ENCODE measurements around the gene MRC1.
"Not testable (repeated sequence)": the region's sequence is repeated elsewhere in the genome, so short reads cannot be mapped to it uniquely, and the experiment has no call there.

Gene MRC1

GRCh38 chr10:17910125-17910789, 101.1 kb downstream of the MRC1 start:
- DNase-seq, result no peak

DNA sequence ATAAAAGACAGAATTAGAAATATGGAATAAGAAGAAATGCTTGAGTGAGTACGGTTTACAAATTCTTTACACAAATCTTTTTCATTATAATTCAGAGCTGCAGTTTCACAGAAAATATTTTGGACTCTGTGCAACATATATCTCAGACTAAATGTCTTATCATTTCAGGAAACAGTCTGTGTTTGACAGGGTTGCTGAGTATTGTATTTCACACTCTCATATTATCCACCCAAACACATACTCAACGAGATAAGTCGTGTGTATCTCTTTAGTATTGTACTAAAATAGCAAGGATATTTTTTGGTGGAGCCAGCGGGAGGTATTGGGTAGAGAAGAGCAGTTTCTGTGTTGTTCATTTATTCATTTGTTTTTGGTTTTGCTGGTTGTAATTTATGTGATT, 103.6 kb downstream of the MRC1 start:
- DNase-seq, result no peak

GRCh38 chr10:17913604-17914003, 104.5 kb downstream of the MRC1 start:
- DNase-seq, result no peak

DNA sequence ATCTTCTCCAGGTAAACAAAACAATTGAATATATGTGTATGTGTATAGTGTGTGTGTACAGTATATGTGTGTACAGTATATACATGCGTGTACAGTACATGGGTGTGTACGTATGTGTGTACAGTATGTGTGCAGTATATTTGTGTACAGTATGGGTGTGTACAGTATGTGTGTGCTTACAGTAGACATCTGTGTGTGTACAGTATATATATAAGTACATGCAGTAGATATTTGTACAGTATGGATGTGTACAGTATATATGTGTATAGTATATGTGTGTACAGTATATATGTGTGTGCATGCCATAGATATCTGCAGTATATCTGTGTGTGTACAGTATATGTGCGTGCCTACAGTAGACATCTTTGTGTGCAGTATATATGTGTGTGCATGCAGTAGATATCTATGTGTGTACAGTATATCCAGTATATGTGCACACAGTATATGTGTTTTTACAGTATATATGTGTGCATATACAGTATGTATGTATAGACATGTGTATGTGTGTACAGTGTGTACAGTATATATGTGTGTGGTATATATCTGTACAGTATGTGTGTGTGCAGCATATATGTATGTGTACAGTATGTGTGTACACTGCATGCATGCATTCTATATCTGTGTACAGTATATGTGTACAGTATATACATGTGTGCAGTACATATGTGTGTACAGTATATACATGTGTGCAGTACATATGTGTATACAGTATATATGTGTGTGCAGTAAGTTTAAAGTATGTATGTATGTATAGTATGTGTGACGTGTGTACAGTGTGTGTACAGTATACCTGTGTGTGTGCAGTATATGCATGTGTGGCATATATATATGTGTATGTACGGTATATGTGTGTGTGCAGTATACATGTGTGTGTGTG, 105.3 kb downstream of the MRC1 start:
- no peak for DNase-seq

DNA sequence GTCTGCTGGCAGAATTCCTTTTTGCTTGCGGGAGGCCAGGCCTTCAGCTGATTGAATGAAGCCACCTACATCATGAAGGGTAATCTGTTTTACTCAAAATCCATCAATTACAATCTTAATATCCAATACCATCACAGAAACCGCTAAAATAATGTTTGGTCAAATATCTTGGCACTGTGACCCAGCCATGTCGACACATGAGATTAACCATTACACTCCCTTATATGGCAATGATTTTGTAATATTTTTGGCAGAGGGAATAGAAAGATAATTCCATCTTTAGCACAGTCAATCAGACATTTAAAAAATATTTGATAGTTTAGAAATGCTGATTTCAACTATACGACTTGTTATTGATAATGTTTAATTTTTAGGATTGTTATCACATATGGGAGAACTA, 106.0 kb downstream of the MRC1 start:
- DNase-seq, result no peak

DNA sequence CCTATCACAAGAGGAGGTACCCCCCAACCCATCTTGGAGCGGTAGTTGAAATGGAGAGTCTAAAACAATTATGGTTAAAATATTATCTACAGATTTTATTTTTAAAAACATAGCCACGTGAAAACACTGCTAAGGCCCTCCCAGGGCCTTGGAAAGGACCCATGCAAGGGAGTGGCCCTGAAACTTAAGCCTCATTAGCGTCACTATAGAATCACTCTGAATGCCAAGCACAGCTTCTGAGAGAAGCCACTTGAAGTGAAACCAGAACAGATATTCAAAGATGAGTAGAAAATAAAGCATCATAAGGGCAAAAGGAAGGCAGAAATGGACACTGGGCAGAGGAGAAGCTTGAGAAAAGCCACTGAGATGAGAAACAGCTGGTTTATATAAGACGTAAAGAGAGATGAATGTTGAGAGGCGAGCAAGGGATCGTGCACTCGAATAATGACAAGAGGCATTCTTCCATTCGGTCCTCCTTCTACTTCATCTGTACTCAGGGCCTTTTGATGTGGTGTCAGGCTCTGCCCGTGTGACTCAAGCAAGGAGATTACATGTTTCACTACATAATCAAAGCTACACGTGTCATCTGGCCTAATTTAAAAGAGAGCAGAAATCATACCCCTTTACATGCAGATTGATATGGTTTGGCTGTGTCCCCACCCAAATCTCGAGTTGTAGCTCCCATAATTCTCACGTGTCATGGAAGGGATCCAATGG, 109.2 kb downstream of the MRC1 start:
- no peak for DNase-seq

DNA sequence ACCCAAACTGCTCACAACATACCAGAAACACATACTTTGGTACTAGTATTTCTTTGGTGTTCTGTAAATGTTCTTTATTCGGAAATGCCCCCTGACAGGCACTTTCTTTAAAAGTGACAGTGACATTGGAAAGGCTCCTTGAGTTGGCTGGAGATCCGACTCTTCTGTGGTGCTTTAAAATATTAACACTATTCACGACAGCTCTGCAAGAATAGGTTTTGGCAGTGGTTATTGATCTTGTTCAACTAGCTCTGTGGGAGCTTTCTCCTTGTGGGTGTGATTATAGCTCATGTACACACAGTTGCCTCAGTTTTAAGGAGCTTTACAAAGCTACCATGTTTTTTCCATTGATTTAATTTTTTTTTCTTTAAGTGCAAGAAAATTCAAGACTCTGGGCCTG, 112.2 kb downstream of the MRC1 start:
- no peak for DNase-seq

DNA sequence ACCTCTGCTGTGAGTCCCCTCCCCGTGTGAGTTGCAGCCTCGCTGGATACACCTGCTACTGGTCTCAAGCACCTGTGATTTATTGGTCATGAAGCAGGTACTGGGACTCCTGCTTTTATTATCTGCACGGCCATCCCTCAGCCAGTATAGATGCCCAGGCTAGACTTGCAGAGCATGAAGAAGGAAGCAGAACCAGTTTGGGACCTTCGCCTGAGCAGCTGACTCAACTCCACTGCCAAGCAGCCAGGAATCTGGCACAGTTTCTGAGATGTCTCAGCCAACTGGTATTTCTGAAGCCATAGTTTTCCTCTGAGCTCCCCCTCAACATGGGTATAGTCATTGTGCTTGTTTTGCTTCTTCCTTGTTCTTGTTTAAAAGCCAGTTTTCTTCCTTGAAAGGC, 114.6 kb downstream of the MRC1 start:
- no peak for DNase-seq

DNA sequence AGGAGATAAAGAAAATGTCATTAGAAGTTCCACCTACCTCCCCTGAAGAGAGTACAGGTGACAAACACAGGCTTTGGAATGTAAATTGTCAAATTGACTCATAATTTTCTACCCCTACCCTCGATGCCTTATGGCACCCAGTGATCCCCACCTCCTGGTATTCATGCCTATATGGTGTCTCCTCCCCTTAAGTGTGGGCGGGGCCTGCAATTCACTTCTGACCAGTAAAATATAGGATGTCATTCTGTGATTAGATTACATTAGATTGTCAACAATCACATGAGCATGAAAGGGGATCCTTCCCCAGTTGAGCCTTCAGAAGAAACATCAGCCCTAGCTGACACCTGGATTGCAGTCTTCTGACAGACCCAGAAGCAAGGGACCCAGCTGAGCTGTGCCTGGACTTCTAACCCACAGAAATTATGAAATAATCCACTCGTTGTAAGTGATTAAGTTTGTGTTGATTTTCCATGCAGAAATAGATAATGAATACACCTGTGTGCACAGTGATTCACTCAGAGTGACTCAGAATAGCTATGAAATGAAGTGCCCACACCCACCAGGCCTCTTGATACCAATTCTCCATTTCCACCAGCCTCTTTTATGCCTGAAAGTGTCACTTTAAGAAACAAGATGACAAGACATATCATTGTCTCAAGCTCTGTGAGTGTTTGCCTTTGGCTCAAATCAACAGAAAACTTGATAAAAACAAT, 134.0 kb downstream of the MRC1 start:
- no peak for DNase-seq

GRCh38 chr10:17950269-17950668, 141.1 kb downstream of the MRC1 start:
- DNase-seq, result not testable (repeated sequence)

- DNase-seq, result no peak
Measured at GRCh38 chr10:17950726-17951125, 141.6 kb downstream of the MRC1 start.

DNA sequence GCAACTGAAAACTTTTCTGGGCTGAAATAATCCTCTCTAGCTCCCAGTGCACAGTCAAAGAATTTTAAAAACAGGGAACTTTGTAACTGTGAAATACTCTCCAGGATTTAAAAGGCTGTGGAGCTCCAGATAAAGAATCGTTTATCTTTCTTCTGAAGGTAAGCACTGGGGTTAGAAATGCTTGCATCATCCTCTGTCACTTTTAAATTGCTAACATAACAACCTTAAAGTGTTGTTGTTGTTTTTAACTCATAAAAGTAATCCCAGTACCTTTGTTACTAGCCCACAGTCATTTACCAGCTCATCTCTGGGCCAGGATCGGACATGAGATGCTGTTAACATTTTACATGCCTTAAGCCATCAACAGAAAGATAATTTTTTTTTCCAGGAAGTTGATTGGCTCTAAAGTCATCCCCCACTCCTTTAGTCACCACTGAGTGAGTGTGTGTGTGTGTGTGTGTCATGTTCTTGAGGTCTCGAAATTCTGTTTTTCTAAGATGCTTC, 142.8 kb downstream of the MRC1 start, which contains the start of gene SLC39A12:
Gene SLC39A12 (plus strand): TSS at position 51 of the 504 bp plus-strand sequence. CDS start 1,359 bp downstream, outside the sequence.
- no peak for DNase-seq

- DNase-seq, result not testable (repeated sequence)
Measured at GRCh38 chr10:17954372-17954771, 145.2 kb downstream of the MRC1 start.

DNA sequence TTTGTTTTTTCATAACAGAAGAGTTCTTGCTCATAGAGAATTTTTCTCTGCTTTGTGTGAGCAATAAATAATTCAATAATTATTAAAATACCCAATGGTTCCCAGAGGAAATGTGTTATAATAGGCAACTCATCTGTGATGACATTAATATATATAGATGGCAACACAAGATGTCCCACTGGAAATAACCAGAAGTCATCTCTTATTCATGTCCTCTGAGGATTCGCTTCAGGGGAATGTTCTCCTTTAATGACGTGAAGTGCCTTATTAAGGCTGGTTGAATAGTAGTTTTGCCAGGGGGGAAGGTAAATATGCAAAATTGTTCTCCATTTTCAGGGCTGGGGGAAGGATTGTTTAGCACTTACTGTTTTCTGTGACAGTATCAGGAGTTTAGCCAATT, 145.7 kb downstream of the MRC1 start:
- no peak for DNase-seq

- no peak for DNase-seq
Measured at GRCh38 chr10:17958049-17958448, 148.9 kb downstream of the MRC1 start.

GRCh38 chr10:17959870-17960269, 150.7 kb downstream of the MRC1 start:
- no peak for DNase-seq

All from activated naive CD4-positive, alpha-beta T cell treated with anti-CD3 and anti-CD28 coated beads, Interleukin-2, amount 50 U/mL, for 16 hours (primary cell).